ENCODE results near the gene MAPKBP1. TPM values are rescaled to one million over a fixed set of nuclear protein-coding genes. Genes with fewer than 3 reads are reported as not detected.

Gene MAPKBP1
- total and polyA plus RNA-seq, 2 of the 13 experiments (the other 11 are each of a cell fraction or from before 2014, with no cell fraction given), result 3.0 to 7.3 TPM

DNA sequence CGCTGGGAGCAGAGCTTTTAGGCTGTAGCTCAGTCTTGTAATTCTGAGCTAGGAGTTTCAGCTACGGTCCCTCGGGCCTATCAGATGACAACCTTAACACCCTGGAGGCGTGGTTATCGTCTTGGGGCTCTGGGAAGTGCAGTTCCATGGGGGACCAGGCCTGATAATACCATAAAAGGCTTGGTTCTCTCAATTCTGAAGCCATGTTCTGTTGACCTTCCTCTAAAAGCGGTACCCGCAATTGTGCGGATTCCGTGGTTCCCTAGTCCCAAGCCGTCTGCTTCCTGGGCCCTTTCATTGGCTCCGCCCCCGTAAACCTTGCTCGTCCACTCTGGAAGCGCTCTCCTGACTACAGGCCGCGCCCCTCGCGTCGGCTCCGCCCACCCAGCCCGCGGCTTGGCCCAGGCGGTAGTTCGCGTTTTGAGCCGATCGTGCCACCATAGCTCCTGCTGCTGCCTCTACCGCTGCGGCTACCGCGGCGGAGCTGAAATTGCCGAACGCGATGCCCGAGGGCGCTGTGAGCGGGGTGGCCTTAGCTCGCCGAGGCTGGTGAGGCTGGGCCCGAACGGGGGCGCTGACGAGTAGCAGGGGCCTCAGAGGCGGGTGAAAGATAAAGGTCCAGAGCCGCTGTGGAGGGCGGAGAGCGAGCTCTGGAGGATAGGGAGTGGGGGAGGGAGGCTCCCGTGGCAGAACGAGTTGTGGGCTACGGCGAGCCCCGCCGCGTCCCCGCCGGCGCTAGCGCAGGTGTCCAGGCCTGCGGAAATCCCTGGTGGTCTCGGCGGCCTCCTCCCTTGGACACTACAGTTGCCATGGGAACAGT lies at the start of gene MAPKBP1 (continued):
- TF ChIP-seq, protein P1, sequence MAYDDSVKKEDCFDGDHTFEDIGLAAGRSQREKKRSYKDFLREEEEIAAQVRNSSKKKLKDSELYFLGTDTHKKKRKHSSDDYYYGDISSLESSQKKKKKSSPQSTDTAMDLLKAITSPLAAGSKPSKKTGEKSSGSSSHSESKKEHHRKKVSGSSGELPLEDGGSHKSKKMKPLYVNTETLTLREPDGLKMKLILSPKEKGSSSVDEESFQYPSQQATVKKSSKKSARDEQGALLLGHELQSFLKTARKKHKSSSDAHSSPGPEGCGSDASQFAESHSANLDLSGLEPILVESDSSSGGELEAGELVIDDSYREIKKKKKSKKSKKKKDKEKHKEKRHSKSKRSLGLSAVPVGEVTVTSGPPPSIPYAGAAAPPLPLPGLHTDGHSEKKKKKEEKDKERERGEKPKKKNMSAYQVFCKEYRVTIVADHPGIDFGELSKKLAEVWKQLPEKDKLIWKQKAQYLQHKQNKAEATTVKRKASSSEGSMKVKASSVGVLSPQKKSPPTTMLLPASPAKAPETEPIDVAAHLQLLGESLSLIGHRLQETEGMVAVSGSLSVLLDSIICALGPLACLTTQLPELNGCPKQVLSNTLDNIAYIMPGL (CRISPR knock-in tag; IDR thresholded peaks at IDR 0.05; ENCODE audit: borderline replicate concordance in 1 of 2, low read depth in 1 of 2), result peak; percentile 98 to 99
- TF ChIP-seq SPEN (CRISPR knock-in tag; IDR thresholded peaks at IDR 0.05; ENCODE audit: low read depth) (peak; percentile 98), CHCHD3 (CRISPR knock-in tag; IDR thresholded peaks at IDR 0.05) (no peak), ZNF446 (CRISPR knock-in tag; IDR thresholded peaks at IDR 0.05) (no peak), ZNF24 (IDR thresholded peaks at IDR 0.05) (no peak), KLF12 (CRISPR knock-in tag; IDR thresholded peaks at IDR 0.05; ENCODE audit: borderline replicate concordance) (peak; percentile 45; the same call in 1 of the 2 replicates), SIX4 (CRISPR knock-in tag; IDR thresholded peaks at IDR 0.05) (peak; percentile 65; the same call in 1 of the 2 replicates), NFIC (IDR thresholded peaks at IDR 0.05; ENCODE audit: low read length) (no peak), FOXP1 (IDR thresholded peaks at IDR 0.05) (no peak), FOXP1 (CRISPR knock-in tag; IDR thresholded peaks at IDR 0.05) (no peak), ZNF572 (CRISPR knock-in tag; IDR thresholded peaks at IDR 0.05) (peak; percentile 85; the same call in 1 of the 2 replicates), ZSCAN22 (CRISPR knock-in tag; IDR thresholded peaks at IDR 0.05) (peak; percentile 96), TOE1 (CRISPR knock-in tag; IDR thresholded peaks at IDR 0.05) (no peak)
- TF ChIP-seq, protein P2, sequence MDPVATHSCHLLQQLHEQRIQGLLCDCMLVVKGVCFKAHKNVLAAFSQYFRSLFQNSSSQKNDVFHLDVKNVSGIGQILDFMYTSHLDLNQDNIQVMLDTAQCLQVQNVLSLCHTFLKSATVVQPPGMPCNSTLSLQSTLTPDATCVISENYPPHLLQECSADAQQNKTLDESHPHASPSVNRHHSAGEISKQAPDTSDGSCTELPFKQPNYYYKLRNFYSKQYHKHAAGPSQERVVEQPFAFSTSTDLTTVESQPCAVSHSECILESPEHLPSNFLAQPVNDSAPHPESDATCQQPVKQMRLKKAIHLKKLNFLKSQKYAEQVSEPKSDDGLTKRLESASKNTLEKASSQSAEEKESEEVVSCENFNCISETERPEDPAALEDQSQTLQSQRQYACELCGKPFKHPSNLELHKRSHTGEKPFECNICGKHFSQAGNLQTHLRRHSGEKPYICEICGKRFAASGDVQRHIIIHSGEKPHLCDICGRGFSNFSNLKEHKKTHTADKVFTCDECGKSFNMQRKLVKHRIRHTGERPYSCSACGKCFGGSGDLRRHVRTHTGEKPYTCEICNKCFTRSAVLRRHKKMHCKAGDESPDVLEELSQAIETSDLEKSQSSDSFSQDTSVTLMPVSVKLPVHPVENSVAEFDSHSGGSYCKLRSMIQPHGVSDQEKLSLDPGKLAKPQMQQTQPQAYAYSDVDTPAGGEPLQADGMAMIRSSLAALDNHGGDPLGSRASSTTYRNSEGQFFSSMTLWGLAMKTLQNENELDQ (CRISPR knock-in tag; IDR thresholded peaks at IDR 0.05; ENCODE audit: borderline replicate concordance), result no peak
- TF ChIP-seq, protein P3, sequence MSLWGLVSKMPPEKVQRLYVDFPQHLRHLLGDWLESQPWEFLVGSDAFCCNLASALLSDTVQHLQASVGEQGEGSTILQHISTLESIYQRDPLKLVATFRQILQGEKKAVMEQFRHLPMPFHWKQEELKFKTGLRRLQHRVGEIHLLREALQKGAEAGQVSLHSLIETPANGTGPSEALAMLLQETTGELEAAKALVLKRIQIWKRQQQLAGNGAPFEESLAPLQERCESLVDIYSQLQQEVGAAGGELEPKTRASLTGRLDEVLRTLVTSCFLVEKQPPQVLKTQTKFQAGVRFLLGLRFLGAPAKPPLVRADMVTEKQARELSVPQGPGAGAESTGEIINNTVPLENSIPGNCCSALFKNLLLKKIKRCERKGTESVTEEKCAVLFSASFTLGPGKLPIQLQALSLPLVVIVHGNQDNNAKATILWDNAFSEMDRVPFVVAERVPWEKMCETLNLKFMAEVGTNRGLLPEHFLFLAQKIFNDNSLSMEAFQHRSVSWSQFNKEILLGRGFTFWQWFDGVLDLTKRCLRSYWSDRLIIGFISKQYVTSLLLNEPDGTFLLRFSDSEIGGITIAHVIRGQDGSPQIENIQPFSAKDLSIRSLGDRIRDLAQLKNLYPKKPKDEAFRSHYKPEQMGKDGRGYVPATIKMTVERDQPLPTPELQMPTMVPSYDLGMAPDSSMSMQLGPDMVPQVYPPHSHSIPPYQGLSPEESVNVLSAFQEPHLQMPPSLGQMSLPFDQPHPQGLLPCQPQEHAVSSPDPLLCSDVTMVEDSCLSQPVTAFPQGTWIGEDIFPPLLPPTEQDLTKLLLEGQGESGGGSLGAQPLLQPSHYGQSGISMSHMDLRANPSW (CRISPR knock-in tag; IDR thresholded peaks at IDR 0.05; ENCODE audit: borderline replicate concordance), result peak; percentile 85; the same call in 1 of the 2 replicates
- TF ChIP-seq, protein P4, sequence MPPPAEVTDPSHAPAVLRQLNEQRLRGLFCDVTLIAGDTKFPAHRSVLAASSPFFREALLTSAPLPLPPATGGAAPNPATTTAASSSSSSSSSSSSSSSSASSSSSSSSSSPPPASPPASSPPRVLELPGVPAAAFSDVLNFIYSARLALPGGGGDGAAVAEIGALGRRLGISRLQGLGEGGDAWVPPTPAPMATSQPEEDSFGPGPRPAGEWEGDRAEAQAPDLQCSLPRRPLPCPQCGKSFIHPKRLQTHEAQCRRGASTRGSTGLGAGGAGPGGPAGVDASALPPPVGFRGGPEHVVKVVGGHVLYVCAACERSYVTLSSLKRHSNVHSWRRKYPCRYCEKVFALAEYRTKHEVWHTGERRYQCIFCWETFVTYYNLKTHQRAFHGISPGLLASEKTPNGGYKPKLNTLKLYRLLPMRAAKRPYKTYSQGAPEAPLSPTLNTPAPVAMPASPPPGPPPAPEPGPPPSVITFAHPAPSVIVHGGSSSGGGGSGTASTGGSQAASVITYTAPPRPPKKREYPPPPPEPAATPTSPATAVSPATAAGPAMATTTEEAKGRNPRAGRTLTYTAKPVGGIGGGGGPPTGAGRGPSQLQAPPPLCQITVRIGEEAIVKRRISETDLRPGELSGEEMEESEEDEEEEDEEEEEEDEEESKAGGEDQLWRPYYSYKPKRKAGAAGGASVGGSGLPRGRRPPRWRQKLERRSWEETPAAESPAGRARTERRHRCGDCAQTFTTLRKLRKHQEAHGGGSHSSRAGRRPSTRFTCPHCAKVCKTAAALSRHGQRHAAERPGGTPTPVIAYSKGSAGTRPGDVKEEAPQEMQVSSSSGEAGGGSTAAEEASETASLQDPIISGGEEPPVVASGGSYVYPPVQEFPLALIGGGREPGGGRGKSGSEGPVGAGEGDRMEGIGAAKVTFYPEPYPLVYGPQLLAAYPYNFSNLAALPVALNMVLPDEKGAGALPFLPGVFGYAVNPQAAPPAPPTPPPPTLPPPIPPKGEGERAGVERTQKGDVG (CRISPR knock-in tag; IDR thresholded peaks at IDR 0.05; ENCODE audit: borderline replicate concordance), result peak; percentile 89; the same call in 1 of the 2 replicates
